NCI-H2171 (cell line): ENCODE results near the gene KRTAP10-5.
"Not testable (repeated sequence)": the region's sequence is repeated elsewhere in the genome, so short reads cannot be mapped to it uniquely, and the experiment has no call there.

Experiments
- DNase-seq: peaks from one replicate; lab custom pipeline; 2025; lab: John Stamatoyannopoulos, UW

Gene KRTAP10-5, protein sequence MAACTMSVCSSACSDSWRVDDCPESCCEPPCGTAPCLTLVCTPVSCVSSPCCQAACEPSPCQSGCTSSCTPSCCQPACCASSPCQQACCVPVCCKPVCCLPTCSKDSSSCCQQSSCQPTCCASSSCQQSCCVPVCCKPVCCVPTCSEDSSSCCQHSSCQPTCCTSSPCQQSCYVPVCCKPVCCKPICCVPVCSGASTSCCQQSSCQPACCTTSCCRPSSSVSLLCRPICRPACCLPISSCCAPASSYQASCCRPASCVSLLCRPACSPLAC

DNA sequence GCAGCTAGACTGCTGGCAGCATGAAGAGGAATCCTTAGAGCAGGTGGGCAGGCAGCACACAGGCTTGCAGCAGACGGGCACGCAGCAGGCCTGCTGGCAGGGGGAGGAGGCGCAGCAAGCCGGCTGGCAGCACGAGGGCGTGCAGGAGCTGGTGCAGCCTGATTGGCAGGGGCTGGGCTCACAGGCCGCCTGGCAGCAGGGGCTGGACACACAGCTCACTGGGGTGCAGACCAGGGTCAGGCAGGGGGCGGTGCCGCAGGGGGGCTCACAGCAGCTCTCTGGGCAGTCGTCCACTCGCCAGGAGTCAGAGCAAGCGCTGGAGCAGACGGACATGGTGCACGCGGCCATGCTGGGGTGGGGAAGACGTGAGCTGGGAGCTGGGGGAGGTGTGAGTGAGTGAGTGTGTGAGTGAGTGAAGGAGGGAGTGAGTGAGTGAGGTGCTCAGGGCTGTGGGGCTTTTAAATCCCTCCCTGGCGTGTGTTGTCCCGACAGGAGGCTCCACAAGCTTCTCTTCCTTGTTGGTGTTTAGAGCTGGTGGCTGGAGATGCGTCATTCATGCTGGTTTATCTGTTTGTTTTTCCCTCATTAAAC is at the start of gene KRTAP10-5:
TSS of gene KRTAP10-5 (minus strand) at position 374 of the 591 bp plus-strand sequence. CDS start at position 348, 26 bp downstream.
- not testable (repeated sequence) for DNase-seq

DNA sequence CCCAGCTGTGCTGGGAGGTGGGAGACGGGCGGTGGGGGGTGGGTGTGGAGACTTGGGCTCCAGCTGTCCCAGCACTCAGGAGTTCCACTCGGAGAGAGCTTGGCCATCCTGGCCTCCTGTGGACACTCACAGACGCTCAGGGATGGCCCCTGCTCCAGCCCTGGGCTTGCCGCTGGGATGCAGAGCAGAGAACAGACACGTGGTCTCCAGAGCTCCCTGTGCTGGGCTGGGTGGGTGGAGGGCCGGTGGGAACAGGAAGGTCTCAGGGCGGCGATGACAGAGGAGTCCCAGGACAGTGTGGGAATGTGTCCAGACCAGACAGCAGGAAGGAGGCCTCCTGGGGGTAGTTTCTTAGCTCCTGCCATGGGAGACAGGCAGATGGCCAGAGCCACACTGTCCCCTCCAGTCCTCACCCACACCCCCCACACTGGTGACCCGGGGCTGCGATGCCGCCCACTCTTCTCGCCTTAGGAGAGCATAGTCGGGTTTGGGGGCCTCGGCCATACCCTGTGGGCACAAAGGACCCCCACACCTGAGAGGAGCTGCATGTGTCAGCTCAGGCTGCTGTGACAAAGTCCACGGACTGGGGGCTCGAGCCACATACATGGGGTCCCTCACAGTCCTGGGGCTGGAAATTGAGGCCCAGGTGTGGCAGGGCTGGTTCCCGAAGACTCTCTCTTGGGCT is 48.4 kb upstream of the KRTAP10-5 start:
- no peak for DNase-seq

DNA sequence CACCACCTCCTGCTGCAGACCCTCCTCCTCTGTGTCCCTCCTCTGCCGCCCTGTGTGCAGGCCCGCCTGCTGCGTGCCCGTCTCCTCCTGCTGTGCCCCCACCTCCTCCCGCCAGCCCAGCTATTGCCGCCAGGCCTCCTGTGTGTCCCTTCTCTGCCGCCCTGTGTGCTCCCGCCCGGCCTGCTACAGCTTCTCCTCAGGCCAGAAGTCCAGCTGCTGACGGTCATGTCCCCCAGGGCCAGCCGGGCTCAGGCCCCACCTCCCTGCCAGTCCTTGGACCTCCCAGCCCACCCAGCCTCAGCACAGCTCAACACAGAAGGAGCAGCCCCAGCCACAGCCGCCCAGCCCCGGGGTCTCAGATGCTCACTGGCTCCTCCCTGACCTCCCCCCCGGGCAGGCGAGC is 47.4 kb upstream of the KRTAP10-5 start:
- not testable (repeated sequence) for DNase-seq

DNA sequence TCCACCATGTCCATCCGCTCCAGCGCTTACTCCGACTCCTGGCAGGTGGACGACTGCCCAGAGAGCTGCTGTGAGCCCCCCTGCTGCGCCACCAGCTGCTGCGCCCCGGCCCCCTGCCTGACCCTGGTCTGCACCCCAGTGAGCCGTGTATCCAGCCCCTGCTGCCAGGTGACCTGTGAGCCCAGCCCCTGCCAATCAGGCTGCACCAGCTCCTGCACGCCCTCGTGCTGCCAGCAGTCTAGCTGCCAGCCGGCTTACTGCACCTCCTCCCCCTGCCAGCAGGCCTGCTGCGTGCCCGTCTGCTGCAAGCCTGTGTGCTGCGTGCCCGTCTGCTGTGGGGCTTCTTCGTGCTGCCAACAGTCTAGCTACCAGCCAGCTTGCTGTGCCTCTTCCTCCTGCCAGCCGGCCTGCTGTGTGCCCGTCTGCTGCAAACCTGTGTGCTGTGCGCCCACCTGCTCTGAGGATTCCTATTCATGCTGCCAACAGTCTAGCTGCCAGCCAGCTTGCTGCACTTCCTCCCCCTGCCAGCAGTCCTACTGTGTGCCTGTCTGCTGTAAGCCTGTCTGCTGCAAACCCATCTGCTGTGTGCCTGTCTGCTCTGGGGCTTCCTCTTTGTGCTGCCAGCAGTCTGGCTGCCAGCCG is 46.9 kb upstream of the KRTAP10-5 start:
- DNase-seq: not testable (repeated sequence)

DNA sequence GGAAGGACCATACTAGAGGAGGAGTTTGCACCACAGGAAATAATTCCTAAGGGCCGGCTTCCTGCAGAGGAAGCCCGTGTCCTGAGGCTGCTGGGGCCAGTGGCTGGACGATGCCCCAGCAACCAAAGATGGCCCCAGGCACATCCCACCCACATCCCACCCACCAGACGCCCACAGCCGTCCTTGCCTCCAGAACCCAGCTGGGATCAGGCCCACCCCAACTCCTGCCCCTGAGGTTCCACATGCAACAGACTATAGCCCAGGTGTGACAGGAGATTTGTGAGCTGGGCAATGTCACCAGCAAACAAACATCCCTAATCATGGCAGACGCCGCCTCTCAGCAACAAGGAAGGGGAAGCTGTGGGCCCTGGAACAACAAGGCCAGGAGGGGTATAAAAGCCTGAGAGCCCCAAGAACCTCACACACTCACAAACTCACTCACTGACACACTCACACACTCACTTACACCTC is 46.3 kb upstream of the KRTAP10-5 start, which contains the start of gene KRTAP10-9:
TSS of gene KRTAP10-9 (plus strand) at position 421 of the 471 bp plus-strand sequence. CDS start 79 bp downstream, outside the sequence.
- no peak for DNase-seq

DNA sequence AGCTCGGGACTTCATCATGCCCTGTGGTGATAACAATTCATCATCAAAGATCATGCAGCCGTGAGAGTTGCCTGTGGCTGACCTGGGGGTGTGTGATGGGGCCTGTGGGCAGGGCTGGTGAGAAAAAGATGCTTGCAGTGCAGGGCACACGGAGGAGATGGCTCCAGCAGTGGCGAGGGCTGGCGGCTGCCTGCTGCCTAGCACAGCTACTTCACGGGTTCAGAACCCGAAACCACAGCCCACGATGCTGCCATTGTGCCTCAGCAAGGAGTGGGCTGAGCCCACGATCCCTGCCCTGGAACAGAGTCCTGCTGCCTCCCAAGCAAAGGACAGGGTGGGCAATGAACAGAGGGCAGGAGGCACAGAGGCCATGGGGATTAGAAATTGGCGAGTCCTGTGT is 45.9 kb upstream of the KRTAP10-5 start:
- no peak for DNase-seq

DNA sequence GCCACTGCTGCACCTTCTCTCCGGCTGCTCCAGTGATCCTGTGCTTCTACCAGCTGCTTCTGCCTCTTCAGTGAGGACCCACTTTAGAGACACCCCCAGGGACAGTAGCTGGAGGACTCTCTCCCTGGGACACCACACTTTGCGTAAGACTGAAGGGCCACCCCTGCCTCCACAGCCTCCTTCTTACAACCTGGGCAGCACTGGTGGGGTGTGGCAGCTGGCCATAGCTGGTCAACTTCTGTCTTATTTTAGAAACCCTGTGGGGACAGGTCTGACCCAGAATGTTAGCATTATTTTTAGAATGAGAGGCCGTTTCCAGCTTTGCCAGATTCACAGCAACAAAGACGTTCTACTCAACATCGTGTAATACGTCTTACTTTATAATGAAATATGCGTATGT is 45.4 kb upstream of the KRTAP10-5 start:
- DNase-seq: no peak

DNA sequence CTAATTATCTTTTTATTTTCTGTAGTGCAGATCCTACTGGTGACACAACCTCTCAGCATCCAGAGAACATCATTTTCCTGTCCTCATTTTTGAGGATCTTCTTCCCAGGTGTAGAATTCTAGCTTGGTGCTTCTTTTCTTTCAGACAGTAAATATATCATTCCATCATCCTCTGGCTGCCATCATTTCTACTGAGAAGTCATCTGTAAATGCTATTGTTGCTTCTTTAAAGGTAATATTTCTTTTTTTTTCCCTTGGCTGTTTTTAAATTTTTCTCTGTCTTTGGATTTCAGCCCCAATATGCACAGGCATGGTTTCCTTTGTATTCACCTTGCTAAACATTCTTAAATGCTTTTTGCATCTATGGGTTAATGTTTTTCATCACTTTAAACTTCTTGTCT is 43.2 kb upstream of the KRTAP10-5 start:
- no peak for DNase-seq

DNA sequence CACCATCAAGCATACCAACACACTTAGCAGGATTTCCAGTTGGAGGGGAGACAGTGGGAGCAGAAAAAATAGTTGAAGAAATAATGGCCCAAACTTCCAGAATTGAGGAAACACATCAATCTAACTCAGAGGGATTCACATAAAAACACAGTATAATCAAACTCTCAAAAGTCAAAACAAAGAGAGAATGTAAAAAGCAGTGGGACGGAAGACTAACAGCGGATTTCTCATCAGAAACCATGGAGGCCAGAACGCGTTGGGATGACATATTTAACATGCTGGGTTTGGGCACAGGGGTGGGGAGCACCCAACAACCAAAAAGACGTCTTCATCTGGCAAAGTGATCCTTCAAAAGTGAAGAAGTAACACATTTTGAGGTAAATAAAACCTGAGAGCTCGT is 39.5 kb upstream of the KRTAP10-5 start:
- no peak for DNase-seq

DNA sequence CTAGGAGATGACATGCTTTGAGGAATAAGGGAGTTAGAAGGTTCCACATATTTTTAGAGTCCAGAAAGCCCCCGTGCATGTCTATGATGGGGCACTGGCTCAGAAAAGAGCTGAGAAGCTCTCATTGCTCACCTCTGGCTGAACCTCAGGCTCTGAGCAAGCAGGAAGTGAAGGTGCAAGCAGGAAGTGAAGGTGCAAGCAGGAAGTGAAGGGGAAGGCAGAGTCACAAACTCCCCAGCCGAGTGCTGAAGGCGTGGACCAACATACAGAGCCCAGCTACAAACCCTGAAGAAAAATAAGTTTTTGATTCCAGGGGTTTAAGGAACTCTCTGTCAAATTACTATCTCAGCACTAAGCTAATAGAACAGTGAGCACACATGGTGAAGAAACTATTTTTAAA is 38.5 kb upstream of the KRTAP10-5 start:
- no peak for DNase-seq

DNA sequence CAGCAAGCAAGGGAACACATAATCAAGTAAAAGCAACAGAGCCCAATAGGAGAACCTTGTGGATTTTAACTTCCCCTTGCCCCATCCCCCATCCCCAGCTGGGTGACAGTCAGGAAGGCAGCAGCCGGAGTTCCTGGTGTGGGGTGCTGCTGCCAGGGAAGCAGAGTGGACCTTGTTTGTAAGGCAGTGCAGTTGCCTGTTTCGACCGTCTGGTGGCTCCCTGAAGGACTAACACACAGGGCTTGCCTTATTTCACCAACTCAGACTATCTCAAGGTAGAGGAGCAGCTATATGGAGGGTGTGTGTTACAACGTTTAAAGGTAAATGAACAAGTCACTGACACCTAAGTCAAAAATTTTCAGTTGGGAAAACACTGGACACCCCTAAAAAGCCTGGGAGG is 38.1 kb upstream of the KRTAP10-5 start:
- no peak for DNase-seq

DNA sequence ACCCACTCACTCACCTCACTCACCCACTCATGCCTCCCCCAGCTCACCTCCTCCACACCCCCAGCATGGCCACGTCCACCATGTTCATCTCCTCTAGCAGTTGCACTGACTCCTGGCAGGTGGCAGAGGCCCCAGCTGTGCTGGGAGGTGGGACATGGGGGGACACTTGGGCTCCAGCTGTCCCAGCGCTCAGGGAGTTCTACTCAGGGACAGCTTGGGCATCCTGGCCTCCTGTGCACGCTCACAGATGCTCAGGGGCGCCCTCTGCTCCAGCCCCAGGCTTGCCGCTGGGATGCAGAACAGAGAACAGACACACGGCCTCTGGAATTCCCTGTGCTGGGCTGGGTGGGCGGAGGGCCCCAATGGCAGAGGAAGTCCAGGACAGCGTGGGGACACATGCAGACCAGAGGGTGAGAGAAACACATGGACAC is 36.7 kb upstream of the KRTAP10-5 start:
- DNase-seq: peak; percentile 4

DNA sequence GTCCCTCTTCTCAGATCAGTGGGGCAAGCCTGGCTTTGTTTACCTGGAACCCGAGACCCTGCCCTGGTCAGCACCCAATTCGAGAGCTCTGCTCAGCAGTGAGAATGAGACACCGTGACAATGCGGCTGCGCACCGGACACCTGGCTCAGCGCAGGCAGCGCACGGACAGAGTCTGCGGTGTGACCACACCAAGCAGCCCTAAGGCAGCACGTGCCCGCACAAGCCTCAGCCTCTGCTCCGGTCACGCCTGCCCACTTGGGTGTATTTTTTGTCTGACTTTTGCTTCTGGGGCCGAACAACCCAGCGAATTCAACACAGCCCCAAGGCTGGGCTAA is 36.2 kb upstream of the KRTAP10-5 start:
- DNase-seq: no peak

DNA sequence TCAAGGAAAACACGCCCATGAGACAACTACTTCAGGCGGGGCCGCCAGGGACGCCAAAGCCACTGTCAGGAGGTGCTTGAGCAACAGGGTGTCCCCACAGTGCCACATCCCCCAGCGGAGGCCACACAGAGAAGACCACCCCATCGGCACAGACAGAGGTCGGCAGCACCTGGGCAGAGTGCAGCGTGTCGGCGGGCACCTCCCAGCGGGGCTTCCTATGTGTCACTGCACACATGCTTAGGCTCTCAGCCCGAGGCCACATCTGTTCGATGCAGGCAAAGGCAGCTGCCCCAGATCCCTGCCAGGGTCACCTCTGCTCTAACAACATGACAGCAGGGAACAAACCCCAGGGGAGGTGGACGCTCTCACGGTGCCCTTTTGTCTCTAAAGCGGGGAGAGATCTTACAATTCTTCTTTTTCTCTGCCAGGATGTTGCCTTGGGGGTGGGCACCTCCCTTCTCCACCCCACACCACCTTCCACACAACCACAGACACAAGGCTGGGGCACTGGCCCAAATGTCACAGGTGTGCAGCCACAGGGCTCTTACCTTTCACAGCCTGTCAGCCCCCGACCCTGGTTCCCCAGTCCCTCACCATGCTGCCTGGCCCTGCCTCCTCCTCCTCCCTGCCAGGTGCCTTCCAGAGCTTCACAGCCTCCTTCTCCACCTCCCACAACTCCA is 35.6 kb upstream of the KRTAP10-5 start:
- DNase-seq: peak; percentile 80

DNA sequence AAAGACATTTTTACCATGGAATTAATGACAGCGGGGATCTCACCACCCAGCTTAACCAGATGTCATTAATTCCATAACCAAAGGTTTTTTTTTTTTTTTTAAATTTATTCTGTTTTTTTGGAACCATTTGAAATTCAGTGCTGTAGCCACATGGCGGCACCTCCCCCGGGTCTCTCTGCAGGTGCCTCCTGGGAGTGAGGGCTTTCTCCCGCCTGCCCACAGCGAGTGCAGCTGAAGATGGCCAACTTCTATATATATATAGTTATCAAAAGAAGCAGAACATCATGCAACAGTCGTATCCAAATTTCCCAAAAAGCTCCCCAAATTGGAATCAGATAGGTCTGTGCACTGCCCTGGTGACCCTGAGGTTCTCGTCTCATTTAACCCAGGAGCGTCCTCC is 35.1 kb upstream of the KRTAP10-5 start:
- DNase-seq: no peak

DNA sequence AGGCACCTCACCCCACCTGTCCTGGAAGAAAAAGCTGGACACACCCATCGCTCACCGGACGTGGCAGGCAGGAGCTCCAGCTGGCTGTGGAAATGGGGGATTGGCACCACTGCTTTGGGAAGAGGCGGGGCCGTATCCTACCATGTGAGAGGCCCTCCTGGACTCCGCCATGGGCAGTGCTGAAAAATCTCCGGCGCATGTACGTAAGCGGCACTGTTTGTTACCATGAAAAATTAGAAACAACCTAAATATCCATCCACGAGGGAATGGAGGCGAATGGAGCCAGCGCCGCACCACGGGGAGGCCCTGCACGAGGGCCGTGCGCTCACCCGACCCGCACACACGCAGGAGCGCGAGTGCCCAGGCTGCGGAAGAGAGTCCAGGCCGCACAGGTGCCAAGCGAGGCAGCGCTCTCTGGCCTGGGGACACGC is 34.6 kb upstream of the KRTAP10-5 start:
- DNase-seq: no peak

DNA sequence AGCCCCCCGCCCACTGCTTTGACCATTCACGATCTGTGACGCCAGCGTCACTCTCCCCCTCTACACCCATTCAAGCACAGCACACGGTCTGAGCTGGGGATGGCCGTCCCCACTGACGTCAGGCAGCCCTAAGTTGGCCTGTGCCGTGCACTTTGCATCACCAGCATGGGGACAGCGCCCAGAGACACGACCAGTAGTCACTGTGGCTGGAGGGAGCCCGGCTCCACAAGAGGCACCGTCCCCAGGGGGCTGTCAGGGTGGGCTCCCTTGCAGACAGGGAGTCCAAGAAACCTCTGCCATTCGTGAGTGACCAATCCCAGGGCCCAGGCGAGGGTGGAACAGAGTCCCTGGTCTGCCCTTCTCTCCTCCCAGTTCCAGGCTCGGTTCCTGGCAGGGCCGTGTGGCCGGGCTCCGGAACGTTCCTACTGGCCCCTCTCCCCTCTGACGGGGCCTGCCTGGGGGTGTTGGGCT is 33.8 kb upstream of the KRTAP10-5 start:
- DNase-seq: no peak

DNA sequence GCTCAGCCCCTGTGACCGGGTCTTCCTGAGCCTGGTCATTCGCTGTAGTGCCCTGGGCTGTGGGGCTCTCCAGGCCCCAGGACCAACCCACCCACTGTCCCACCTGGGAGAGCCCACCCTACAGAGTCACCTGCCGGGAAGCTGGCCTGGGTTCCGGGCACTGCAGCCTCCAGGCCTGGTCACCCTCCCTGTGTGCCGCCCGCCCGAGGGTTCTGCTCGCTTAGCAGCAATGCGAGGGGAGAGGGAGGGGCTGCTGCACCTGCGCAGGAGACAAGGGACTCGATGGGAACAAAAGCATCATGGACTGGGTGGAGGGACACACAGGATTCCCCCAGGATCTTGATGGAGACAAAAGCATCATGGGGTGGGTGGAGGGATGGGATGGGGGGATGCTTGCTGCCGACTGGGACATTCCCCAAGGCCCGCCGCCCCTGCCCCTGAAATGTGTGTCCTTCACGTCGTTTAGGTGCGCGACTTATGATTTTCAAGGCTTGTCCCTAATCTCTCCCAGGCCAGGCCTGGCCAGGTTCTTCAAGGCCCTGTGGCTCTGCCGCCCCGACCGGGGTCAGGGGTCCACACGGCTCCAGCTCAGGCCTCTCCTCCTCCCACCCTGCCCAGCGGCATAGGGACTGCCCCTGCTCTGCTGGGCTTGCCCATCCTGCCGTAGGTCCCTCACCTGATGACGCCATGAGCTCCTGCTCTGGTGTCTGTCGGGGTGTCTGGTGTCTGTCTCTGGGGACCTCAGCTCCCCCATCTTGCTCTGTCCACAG is 33.2 kb upstream of the KRTAP10-5 start:
- no peak for DNase-seq

DNA sequence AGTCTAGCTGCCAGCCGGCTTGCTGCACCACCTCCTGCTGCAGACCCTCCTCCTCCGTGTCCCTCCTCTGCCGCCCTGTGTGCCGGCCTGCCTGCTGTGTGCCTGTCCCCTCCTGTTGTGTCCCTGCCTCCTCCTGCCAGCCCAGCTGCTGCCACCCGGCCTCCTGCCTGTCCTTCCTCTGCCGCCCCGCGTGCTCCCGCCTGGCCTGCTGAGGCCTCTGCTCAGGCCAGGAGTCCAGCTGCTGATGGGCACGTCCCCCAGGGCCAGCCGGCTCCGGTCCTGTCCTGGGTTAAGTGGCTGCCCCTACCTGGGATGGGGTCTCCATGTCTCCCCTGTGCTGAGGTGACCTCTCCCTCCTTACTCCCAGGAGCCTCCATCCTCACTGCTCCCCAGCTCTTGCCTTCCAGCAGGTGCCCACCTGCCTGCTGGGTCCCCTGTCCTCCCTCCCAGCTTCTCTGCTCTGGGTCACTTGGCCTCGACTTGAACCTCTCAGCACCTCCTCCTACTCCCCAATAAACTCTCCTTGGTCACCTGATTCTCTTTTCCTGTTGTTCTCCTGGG is 32.3 kb upstream of the KRTAP10-5 start:
- no peak for DNase-seq

DNA sequence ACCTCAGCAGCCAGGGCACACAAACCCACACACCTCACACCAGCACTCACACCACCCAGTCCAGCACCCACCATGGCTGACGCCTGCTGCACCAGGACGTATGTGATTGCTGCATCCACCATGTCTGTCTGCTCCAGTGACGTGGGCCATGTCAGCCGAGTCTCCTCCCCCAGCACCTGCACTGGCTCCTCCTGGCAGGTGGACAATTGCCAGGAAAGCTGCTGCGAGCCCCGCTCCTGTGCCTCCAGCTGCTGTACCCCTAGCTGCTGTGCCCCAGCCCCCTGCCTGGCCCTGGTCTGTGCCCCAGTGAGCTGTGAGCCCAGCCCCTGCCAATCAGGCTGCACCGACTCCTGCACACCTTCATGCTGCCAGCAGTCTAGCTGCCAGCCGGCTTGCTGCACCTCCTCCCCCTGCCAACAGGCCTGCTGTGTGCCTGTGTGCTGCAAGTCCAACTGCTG is 31.7 kb upstream of the KRTAP10-5 start, which contains the start of gene KRTAP10-8:
TSS of gene KRTAP10-8 (plus strand) at position 51 of the 458 bp plus-strand sequence. CDS start at position 73, 22 bp downstream.
- no peak for DNase-seq
